GM10847 (cell line): ENCODE data around the gene FOXF2.

Experiments
- POLR2A ChIP-seq: IDR thresholded peaks from 2 replicates; pipeline ENCODE4 v1.6.1; 2011; ENCODE audit not compliant: insufficient read length; ENCODE audit errors: extremely low read depth

The FOXF2 gene

GRCh38 chr6:1439349-1439748 lies 50.0 kb downstream of the FOXF2 start:
- no peak for TF ChIP-seq POLR2A

GRCh38 chr6:1442929-1443328 lies 53.6 kb downstream of the FOXF2 start:
- TF ChIP-seq POLR2A, result no peak
